IMR-90 (cell line): Measurements from ENCODE around the gene AGPAT1. TPM values are rescaled to one million over a fixed set of nuclear protein-coding genes. Genes with fewer than 3 reads are reported as not detected.

Source experiments
- ATAC-seq: fragments of 200-7000 bp; cut with Tn5 transposase; 2 replicates; pipeline ENCODE4 v1.9.1; 2020; ENCODE audit warnings: low read depth, mild to moderate bottlenecking, moderate library complexity
- BruUV-seq: library from RNA; stranded (reverse); fragments of 400-500 nt; replicated peaks from 2 replicates; lab custom pipeline; 2021; lab: Mats Ljungman, UMichigan
- CTCF ChIA-PET: fragments of 300-600 bp; formaldehyde crosslinking; extraction: SDS; loops from one replicate; lab custom pipeline; 2021; ENCODE audit warnings: antibody characterized with exemption; lab: Yijun Ruan, JAX
- POLR2A ChIA-PET: fragments of 300-600 bp; sonication (Branson Sonifier 250); formaldehyde crosslinking; loops from one replicate; lab custom pipeline; 2022; ENCODE audit warnings: antibody characterized with exemption; ENCODE audit not compliant: unreplicated experiment; lab: Charles Lee
- DNase-seq: peaks from one replicate; pipeline ENCODE4 v3.0.0; 2013
- H2AFZ ChIP-seq: replicated peaks from 2 replicates; pipeline ENCODE3; 2013; ENCODE audit warnings: low read length, mild to moderate bottlenecking; ENCODE audit not compliant: poor library complexity
- H2AK5ac ChIP-seq: 2 replicates; pipeline ENCODE4 v1.6.1; 2013; ENCODE audit warnings: low read depth, low read length, inconsistent platforms
- H2AK9ac ChIP-seq: replicated peaks from 2 replicates; pipeline ENCODE3; 2013; ENCODE audit warnings: mild to moderate bottlenecking, low read depth, low read length, moderate library complexity; ENCODE audit not compliant: poor library complexity
- H2BK120ac ChIP-seq: 2 replicates; pipeline ENCODE4 v1.6.1; 2013; ENCODE audit warnings: low read depth, low read length, inconsistent platforms
- H2BK15ac ChIP-seq: 3 replicates; pipeline ENCODE4 v1.6.1; 2013; ENCODE audit warnings: low read depth, low read length, inconsistent platforms
- H2BK20ac ChIP-seq: 2 replicates; pipeline ENCODE4 v1.6.1; 2013; ENCODE audit warnings: low read depth, mild to moderate bottlenecking, inconsistent platforms, low read length, moderate library complexity
- H2BK5ac ChIP-seq: 2 replicates; pipeline ENCODE4 v1.6.1; 2013; ENCODE audit warnings: mild to moderate bottlenecking, low read depth, low read length, inconsistent platforms; ENCODE audit not compliant: poor library complexity, severe bottlenecking
- H3K14ac ChIP-seq: replicated peaks from 2 replicates; pipeline ENCODE4 v1.6.1; 2013; ENCODE audit warnings: low read depth, low read length, inconsistent platforms
- H3K18ac ChIP-seq: 2 replicates; pipeline ENCODE4 v1.6.1; 2013; ENCODE audit warnings: low read depth, low read length, control low read depth
- H3K23ac ChIP-seq: 2 replicates; pipeline ENCODE4 v1.6.1; 2013; ENCODE audit warnings: low read depth, low read length, inconsistent platforms
- H3K27ac ChIP-seq: 2 replicates; pipeline ENCODE4 v1.5.1; 2013; ENCODE audit warnings: mild to moderate bottlenecking, control low read depth, low read length; ENCODE audit not compliant: insufficient read depth
- H3K27me3 ChIP-seq: 2 replicates; pipeline ENCODE4 v1.6.1; 2013; ENCODE audit warnings: low read length; ENCODE audit not compliant: control insufficient read depth, insufficient read depth
- H3K36me3 ChIP-seq: 2 replicates; pipeline ENCODE4 v1.6.1; 2013; ENCODE audit warnings: low read length, mixed read lengths; ENCODE audit not compliant: control insufficient read depth, insufficient read depth
- H3K4ac ChIP-seq: 2 replicates; pipeline ENCODE4 v1.6.1; 2013; ENCODE audit warnings: low read depth, low read length, inconsistent platforms
- H3K4me1 ChIP-seq: 2 replicates; pipeline ENCODE4 v1.6.1; 2013; ENCODE audit warnings: low read length, mixed read lengths; ENCODE audit not compliant: control insufficient read depth, insufficient read depth
- H3K4me2 ChIP-seq: 2 replicates; pipeline ENCODE4 v1.6.1; 2013; ENCODE audit warnings: low read depth, mild to moderate bottlenecking, control low read depth, low read length, moderate library complexity
- H3K4me3 ChIP-seq: 2 replicates; pipeline ENCODE4 v1.5.1; 2013; ENCODE audit warnings: low read depth, mild to moderate bottlenecking, control low read depth, low read length, moderate library complexity; ENCODE audit not compliant: insufficient read depth
- H3K56ac ChIP-seq: 2 replicates; pipeline ENCODE4 v1.6.1; 2013; ENCODE audit warnings: low read length, inconsistent platforms; ENCODE audit not compliant: insufficient read depth; ENCODE audit errors: extremely low read depth
- H3K79me1 ChIP-seq, 2 experiments: 2 replicates each; pipeline ENCODE4 v1.6.1; 2013; ENCODE audit warnings: low read length in 2 of 2, inconsistent platforms in 1 of 2, low read depth in 1 of 2
- H3K9ac ChIP-seq: 2 replicates; pipeline ENCODE4 v1.6.1; 2013; ENCODE audit warnings: low read depth, low read length, control low read depth
- H3K9me1 ChIP-seq: 2 replicates; pipeline ENCODE4 v1.6.1; 2013; ENCODE audit warnings: low read length, inconsistent platforms; ENCODE audit not compliant: insufficient read depth
- H3K9me3 ChIP-seq: 2 replicates; pipeline ENCODE4 v1.6.1; 2013; ENCODE audit warnings: low read length; ENCODE audit not compliant: control insufficient read depth, insufficient read depth
- H4K20me1 ChIP-seq: 2 replicates; pipeline ENCODE4 v1.6.1; 2013; ENCODE audit warnings: low read length, inconsistent platforms; ENCODE audit not compliant: insufficient read depth
- H4K5ac ChIP-seq: 2 replicates; pipeline ENCODE4 v1.6.1; 2013; ENCODE audit warnings: mild to moderate bottlenecking, low read depth, low read length, control low read depth
- H4K8ac ChIP-seq, 2 experiments: 2 replicates each; pipeline ENCODE4 v1.6.1; 2013; ENCODE audit warnings: low read depth in 2 of 2, low read length in 2 of 2, control low read depth in 1 of 2, inconsistent platforms in 1 of 2
- H4K91ac ChIP-seq: 2 replicates; pipeline ENCODE4 v1.6.1; 2013; ENCODE audit warnings: low read depth, low read length, inconsistent platforms; ENCODE audit not compliant: insufficient read depth
- CEBPB ChIP-seq: IDR thresholded peaks from 2 replicates; pipeline ENCODE4 v1.6.1; 2012; ENCODE audit warnings: low read depth, low read length, improper control_type of control experiment
- MAZ ChIP-seq: IDR thresholded peaks from 2 replicates; pipeline ENCODE4 v1.6.1; 2012; ENCODE audit warnings: low read depth, mild to moderate bottlenecking, low read length, improper control_type of control experiment, moderate library complexity, borderline replicate concordance
- RAD21 ChIP-seq: IDR thresholded peaks from 2 replicates; pipeline ENCODE4 v1.6.1; 2012; ENCODE audit warnings: low read length, improper control_type of control experiment
- RFX5 ChIP-seq: IDR thresholded peaks from 2 replicates; pipeline ENCODE4 v1.8.0; 2012; ENCODE audit warnings: low read depth, mild to moderate bottlenecking, low read length, moderate library complexity
- SMC3 ChIP-seq: fragments of 150-350 bp; IDR thresholded peaks from 2 replicates; pipeline ENCODE4 v1.6.1; 2016; ENCODE audit warnings: low read depth, mild to moderate bottlenecking, antibody characterized with exemption, low read length, moderate library complexity
- WGBS, 2 experiments: methylation state at CpG; one replicate each; pipeline versions ENCODE4 v1.1.5 to v1.1.7; 2013; ENCODE audit warnings: missing lambda C conversion rate in 2 of 2; ENCODE audit not compliant: insufficient read length in 1 of 2; ENCODE audit errors: extremely low coverage in 2 of 2; 5-methylcytosine and 5-hydroxymethylcytosine counted together
- dilution Hi-C: fragments of 300-500 bp; cut with HindIII; formaldehyde crosslinking; loops from one replicate; pipeline ENCODE4 v1.14.3; 2018; ENCODE audit warnings: low sequenced_read_pairs; ENCODE audit not compliant: unreplicated experiment
- in situ Hi-C: fragments of 300-500 bp; cut with MboI; formaldehyde crosslinking; loops from 3 replicates; pipeline ENCODE4 v1.14.3; 2019; ENCODE audit warnings: low sequenced_read_pairs, inconsistent platforms, mixed read lengths
- intact Hi-C: fragments of 100-400 bp; cut with micrococcal nuclease; formaldehyde crosslinking; loops from 2 replicates; pipeline ENCODE4 v1.10.0; 2022
- polyA plus RNA-seq, 3 experiments: library from polyadenylated mRNA; depleted of rRNA; stranded (reverse); fragments of >200 nt; gene quantifications; 2 replicates each; pipeline ENCODE4 v1.2.3, GENCODE V29; 2012; ENCODE audit warnings: low replicate concordance in 1 of 3
- total RNA-seq: library from RNA; depleted of rRNA; stranded (reverse); fragments of >200 nt; gene quantifications from 2 replicates; pipeline ENCODE4 v1.2.3, GENCODE V29; 2012

AGPAT1 gene
- total and polyA plus RNA-seq, 2 of the 4 experiments (the other 2 are of a cell fraction), result 27.2 to 116 TPM

DNA sequence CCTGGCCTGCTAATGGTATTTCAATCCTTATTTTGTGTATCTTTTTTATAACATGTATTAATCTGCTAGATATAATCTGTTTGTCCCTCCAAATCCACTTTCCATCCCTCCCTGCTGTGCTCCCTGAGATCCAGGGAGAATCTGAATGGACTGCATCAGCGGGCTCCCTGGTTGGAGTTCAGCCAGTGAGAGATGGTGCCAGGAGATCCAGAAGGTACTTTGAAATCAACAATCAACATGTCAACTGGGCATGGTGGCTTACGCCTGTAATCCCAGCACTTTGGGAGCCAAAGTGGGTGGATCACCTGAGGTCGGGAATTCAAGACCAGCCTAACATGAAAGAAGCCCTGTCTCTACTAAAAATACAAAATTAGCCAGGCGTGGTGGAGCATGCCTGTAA, 52.2 kb downstream of the AGPAT1 start:
- Histone ChIP-seq H4K8ac (no peak overlapping the region), H3K9me1 (peaks cover 6% of the 10 kb centered on the region; the same call in 1 of the 2 replicates), H2AK5ac (no peak overlapping the region), H3K18ac (no peak overlapping the region), H2AK9ac (no peak overlapping the region), H2BK5ac (no peak overlapping the region), H4K5ac (no peak overlapping the region), H4K20me1 (no peaks in the 10 kb centered on the region; the same call in 1 of the 2 replicates), H3K23ac (no peak overlapping the region), H2BK15ac (no peak overlapping the region), H3K14ac (no peak overlapping the region), H2BK20ac (no peak overlapping the region), H3K4me2 (no peak overlapping the region), H3K79me1 (peaks cover 20 to 44% of the 10 kb centered on the region in 2 experiments), H3K36me3 (peaks cover 24% of the 10 kb centered on the region; the same call in 1 of the 2 replicates), H2BK120ac (no peak overlapping the region), H3K27ac (no peak overlapping the region), H2AFZ (no peak overlapping the region), H3K9ac (no peak overlapping the region), H3K4me3 (no peak overlapping the region), H3K4ac (no peak overlapping the region), H3K27me3 (no peaks in the 10 kb centered on the region), H4K91ac (no peak overlapping the region), H3K9me3 (no peaks in the 10 kb centered on the region), H3K4me1 (peaks cover 7% of the 10 kb centered on the region), H3K56ac (no peak overlapping the region)
- in situ Hi-C loops, result no loop called here
- no peak for TF ChIP-seq MAZ
- TF ChIP-seq SMC3, result no peak
- no peak for TF ChIP-seq RAD21
- TF ChIP-seq CEBPB, result no peak
- no peak for TF ChIP-seq RFX5
- ATAC-seq (no peak), DNase-seq (no peak)
- intact Hi-C loops, result no loop called here
- ChIA-PET CTCF (no interaction called here), POLR2A (no interaction called here)
- WGBS, 2 experiments, result no CpG with 5 or more reads among the region's 4 CpGs
- dilution Hi-C loops, result no loop called here
- no TSS peak for BruUV-seq
